HUDEP-2 (cell line): ENCODE measurements around the gene KRTAP10-7.
A peak's percentile ranks its signal among the peaks of the same experiment; 100 is the strongest.
"Not testable (repeated sequence)": the region's sequence is repeated elsewhere in the genome, so short reads cannot be mapped to it uniquely, and the experiment has no call there.

Source experiments
- DNase-seq, 76 experiments: peaks; one replicate each; lab custom pipeline; 2025; ENCODE audit not compliant: unreplicated experiment in 76 of 76; lab: John Stamatoyannopoulos, UW

The KRTAP10-7 gene

DNA sequence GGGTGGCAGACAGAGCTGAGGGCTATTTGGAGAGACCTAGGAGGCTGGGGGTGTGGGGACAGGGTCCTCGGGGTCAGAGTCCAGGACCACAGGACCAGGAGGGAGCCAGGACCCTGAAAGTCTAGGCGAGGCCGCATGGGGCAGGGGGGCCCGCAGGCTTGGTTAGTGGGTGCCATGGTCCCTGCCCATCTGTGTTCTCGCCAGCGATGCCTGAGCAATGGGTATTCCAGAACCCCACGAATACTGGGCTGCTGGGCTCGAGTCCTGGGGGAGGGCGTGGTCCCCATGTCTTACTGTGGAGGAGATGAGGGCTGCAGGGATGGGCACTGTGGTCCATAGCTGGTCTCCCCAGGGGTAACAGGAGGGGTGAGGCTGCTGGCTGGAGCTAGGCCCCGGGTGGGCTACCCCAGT, 10.1 kb upstream of the KRTAP10-7 start:
- no peak for DNase-seq

DNA sequence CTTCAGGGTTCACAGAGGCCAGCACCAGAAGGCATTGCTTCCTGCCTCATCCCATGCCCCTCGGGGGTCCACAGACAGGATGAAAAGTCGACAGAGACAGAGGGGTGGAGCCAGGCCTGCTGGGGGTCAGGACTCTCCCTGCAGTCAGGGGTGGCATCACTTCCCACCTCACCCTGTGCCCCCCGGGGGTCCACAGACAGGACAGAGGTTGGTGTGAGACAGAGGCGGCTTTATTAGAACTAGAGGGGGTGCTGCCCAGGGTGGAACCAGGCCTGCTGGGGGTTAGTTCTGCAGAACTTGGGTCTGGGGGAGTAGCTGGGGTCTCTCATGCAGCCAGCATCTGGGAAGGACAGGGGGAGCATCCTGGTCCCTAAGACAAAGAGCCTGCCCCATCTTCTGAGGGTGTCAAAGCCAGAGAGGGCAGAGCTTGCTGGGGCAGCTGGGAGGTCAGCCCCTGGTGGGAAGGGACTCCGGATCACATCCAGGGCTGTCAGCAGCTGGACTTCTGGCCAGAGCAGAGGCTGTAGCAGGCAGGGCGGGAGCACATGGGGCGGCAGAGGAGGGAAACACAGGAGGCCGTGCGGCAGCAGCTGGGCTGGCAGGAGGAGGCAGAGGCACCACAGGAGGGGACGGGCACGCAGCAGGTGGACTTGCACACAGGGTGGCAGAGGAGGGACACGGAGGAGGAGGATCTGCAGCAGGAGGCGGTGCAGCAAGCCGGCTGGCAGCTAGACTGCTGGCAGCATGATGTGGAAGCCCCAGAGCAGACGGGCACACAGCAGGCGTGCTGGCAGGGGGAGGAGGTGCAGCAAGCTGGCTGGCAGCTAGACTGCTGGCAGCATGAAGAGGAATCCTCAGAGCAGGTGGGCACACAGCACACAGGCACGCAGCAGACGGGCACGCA, 9.2 kb upstream of the KRTAP10-7 start:
- DNase-seq = not testable (repeated sequence)

DNA sequence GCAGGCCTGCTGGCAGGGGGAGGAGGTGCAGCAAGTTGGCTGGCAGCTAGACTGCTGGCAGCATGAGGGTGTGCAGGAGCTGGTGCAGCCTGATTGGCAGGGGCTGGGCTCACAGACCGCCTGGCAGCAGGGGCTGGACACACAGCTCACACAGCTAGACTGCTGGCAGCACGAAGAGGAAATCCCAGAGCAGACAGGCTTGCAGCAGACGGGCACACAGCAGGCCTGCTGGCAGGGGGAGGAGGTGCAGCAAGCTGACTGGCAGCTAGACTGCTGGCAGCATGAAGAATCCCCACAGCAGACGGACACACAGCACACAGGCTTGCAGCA, 8.6 kb upstream of the KRTAP10-7 start:
- DNase-seq = peak in 11 of 76 experiments; percentile 10 to 40 (median 22)

DNA sequence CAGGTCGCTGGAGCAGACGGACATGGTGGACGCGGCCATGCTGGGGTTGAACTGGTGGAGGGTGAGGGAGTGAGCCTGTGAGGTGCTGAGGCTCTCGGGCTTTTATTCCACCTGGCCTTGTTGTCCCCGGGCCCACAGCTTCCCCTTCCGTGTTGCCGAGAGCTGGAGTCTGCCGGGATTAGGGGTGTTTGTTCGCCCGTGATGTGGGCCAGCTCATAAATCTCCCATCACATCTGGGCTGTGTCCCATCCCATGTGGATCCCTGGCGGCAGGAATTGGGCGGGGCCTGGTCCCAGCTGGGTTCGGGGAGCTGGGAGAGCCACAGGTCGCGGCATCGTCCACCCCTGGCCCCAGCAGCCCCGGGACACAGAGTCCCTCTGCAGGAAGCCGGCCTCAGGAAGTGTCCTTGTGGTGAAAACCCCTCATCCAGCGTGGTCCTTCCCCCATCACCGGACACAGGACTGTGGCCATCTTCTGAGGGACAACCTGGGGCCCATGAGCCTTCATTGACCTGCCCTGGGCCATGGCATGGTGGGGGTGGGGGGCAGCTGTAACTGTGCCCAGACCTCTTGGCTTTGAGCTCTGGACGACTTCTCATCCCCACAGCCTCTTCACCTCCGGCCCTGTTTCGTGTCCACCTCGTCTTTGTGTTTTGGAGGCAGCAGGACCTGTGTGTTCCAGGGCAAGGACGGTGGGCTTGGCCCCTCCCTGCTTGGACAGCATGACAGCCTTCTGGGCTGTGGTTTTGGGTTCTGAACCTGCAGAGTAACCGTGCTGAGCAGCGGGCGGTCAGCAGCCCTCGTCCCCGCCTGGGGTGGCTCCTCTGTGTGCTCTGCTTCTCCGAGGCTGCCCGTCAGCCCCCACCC, 7.7 kb upstream of the KRTAP10-7 start, which contains the start of gene KRTAP10-6:
KRTAP10-6 (minus strand) TSS at position 60 of the 866 bp plus-strand sequence; CDS start at position 39, 21 bp downstream.
- no peak for DNase-seq

DNA sequence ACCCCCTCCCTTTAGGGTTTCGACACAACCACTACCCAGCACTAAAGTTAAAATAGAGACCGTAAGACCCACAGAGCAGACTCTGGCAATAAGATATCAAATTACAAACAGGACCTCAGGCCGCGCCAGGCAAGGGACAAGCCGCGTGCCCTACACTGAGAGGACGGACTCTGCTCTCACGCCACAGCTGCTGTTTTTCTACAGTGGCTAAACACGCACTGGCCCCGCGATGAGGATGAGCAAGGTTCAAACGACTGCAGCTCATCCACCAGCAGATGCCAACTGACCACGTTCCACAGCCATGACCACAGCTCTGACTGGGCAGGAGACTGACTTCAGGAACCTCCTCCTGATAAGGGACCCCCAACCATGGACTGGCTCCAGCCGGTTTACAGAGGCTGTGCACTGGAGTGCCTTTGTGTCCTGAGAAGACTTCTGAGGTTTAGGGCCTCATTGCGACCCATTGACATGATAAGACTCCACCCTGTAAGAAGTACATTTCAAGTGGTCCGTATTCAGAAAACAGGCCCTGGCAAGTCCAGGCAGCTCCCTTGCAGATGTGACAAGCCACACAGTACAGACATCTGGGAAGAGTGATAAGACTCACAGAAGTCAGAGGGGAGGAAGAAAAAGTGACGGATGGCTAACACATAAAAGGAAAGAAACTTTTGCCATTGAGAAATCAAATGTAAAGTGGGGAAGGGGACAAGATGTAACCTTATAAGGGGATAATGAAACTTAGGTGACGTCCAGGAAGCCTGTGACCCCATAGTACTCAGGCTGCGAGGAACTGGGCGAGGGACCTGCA, 6.6 kb upstream of the KRTAP10-7 start:
- peak in 75 of 76 experiments; percentile 51 to 100 (median 90) for DNase-seq

DNA sequence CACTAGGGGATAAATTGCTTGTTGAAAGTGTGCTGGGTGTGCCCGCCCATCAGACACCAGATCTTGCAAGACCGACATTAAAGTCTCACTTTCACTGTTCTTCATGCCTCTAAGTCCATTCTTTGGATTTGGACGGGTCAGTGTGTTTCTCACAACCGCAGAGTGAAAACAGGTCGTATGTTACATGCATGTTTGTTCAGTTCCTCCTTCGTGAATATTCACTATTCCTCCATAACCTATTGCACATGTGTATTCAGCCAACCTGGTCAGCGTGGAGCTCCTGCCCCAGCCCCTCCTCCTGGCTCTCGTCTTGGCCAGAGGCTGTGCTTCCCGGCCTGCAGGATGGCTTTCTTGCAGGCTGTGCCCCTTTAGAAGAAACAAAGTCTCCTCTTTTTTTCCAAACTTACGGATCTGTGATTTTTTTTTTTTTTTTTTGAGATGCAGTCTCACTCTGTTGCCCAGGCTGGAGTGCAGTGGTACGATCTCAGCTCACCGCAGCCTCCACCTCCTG, 5.9 kb upstream of the KRTAP10-7 start:
- peak in 49 of 76 experiments; percentile 19 to 88 (median 58) for DNase-seq

DNA sequence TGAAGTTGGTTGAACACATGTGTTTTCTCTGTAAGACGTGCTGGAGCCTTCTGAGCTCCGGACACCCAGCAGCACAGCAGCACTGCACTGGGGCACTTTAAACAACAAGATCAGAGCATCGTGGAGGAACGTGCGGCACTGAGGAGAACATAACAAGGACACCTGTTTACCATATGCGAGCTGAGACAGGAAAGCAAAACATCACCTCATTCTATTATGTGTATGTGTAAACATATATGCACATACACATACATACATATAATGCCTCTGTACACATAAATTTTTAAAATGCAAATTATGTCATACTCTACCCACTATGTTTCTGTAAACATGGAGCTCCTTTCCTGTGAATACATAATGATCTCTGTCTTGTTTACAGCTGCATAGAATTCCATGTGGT, 4.9 kb upstream of the KRTAP10-7 start:
- no peak for DNase-seq

DNA sequence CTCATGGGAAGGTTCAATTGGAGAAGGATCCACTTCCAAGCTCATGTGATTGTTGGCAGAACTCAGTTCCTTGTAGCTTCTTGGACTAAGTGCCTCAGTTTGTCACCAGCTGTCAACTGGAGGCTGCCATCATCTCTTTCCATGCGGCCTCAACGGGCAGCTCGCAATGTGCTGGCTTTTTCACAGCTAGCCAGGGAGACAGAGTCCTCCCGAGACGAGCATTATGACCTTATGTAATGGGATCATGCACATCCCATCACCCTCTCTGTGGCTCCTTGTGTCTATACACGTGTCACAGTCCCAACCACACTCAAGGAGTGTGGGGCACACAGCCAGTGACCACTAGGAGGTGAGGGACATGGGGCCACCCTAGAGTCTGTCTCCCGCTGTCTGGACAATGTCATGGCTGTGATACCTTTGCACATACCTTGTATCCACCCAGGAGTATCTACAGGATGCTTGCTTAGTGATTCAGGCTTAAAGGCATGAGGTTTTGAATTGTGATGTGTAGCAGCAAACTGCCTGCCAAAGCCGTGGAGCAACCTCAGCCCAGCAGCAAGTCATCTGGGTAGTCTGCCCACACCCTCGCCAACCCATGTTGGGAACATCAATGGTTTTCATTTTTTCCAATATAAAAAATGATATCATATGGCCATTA, 4.2 kb upstream of the KRTAP10-7 start:
- no peak for DNase-seq

DNA sequence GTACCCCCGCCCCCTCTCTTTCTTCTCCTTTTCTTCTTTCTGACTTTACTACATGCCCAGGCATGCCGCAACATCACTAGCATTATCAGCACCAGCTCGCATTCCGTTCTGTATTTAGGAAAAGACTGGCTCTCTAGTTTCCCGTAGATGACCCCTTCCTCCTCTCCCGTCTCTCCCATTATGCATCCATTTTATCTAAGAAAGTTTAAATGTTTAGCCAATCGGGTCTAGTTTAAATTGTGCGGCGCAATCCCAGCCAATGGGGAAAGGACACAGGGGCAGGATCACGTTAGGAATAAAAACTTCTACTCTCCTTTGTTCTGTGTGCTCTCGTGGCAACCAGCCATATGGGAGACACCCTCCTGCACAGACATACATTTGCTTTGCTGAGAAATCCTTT, 2.3 kb upstream of the KRTAP10-7 start:
- DNase-seq = no peak

DNA sequence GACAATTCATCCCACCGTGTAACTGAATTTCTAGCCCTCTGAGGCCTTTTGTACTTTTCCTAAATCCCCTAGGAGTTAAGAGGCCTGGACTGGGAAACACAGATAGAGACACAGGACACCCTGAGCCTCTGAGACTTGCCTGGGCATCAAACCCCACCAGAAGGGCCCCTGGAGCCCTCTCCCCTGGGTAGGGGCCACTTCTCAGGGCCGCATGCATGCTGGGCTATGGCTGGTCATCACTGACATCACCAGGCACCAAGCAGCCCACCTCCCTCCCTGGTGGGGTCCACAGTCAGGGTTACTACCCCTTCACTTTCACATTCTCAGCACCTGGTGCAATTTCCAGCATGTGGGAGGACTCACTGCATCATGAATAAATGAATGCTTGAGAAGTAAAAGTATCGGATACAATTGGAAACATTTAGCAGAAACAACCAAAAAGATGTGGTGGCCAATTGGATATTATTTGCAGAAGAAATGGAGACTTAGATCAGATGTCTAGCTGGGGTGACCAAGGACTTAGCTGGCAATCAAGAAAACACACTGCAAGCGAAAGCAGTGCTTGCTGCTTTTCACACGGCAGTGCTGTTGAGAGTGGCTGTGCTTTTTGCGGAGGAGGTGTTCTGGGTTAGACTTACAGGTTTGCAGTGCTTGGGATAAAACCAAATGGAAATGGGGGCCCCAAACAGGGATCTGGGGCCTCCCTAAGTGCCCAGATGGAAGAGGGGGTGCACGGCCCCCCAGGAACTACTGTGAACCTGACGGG, 950 bp upstream of the KRTAP10-7 start:
- DNase-seq = no peak

DNA sequence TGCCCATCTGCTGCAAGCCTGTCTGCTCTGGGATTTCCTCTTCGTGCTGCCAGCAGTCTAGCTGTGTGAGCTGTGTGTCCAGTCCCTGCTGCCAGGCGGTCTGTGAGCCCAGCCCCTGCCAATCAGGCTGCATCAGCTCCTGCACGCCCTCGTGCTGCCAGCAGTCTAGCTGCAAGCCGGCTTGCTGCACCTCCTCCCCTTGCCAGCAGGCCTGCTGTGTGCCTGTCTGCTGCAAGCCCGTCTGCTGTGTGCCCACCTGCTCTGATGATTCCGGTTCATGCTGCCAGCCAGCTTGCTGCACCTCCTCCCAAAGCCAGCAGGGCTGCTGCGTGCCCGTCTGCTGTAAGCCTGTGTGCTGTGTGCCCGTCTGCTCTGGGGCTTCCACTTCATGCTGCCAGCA, 694 bp downstream of the KRTAP10-7 start:
- peak in 8 of 76 experiments; percentile 10 to 42 (median 21) for DNase-seq

DNA sequence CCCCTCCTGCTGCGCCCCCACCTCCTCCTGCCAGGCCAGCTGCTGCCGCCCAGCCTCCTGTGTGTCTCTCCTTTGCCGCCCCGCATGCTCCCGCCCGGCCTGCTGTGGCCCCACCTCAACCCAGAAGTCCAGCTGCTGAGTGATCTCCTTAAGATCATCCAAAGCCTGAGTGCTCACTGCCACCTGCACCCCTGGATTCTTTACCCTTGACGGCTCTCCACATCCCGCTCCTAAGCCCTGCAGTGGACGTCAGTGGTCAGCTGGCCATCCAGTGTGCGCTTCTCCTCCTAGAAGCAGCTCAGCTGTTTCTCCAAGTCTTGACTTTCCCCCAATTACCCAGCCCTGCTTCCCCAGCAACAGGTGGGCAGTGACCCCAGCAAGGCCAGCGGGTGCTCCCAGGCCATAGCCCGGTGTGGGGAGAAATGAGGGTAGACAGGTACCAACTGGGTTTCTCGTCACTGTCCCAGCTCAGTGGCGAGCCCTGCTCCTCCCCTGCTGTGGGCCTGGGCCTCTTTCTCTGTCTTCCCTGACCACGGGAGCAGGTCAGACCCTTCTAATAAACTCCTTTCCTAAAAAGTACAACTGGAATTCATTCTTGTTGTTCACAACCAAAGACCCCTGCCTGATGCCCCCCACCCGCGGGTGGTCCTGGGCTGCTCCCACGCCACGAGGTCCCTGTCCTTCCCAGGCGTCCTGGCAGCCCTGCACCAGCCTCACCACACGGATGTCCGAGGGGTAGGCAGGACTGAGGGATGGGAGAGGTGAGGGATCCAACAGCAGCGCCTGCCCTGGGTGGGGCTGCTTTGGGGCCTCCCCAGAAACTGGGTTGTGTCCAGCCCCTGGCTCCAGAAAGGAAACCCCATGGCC, 1.4 kb downstream of the KRTAP10-7 start:
- no peak for DNase-seq

DNA sequence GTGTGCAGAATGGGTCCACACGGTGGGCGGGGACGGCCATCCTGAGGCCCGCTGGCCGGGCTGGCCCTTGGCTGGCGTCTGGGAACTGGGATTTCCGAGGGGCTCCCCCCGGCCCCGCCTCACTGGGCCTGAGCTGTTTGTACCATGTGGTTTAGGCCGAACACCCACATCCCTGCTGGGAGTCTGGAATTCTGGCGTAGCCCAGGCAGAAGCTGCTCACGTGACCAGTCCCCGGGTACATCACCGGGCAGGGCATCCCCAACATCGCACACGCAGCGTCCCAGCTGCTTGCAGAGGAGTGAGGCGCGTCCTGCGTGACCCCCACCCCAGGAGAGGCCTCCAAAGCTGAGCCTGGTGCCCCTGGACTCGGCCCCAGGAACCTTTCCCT, 2.1 kb downstream of the KRTAP10-7 start:
- DNase-seq = no peak

DNA sequence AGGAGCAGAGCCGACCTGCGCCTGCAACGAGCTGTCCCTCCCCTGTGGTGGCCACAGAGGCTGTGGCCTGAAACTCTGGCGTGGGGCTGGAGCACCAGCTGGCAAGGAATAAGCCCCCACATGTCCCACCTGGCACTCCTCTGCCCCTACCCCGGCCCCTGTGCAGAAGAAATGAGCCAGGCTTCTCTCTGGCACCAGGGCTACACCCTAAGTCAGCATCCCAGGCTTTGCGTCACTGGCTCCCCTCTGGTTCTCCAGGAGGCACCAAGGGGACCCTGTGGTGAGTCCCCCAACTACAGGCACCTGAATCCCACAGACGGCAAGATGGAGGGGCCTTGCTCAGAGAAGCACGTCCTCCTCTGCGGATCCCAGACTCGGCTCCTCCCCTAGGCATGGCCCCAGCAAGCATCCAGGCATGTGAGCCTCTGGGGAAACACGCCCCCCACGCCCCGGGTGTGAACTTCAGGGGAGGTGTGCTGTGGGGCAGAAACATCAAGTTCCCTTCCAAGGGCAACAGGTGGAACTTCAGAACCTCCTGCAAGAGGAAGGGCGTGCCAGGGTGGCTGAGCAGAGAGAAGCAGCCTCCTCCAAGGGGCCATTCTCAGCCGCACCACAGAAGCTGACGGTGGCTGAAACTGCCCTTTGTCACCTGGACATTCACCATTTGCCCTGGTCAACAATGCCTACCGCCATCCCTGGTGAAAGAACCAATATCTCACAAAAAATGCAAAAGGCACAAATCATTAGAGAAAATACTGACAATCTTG, 2.9 kb downstream of the KRTAP10-7 start:
- DNase-seq = no peak

DNA sequence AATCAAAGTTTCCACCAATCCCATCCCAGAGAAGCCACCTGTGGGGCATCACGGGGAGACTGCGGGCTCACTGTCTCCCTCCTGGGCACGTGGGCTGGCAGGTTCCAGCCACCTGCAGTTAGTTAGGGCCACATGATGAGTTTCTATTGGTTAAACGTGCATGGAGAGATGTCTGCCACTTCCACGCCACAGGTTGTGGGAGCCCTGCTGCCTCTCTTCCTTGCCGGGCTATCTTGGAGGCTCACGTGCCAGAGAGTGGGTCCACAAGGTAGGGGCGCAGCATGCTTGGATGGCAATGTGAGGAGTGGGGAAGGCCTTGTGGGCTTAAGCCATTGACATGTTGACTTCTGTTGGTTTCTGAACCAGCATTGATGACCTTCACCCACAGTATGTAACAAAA, 3.5 kb downstream of the KRTAP10-7 start:
- no peak for DNase-seq

DNA sequence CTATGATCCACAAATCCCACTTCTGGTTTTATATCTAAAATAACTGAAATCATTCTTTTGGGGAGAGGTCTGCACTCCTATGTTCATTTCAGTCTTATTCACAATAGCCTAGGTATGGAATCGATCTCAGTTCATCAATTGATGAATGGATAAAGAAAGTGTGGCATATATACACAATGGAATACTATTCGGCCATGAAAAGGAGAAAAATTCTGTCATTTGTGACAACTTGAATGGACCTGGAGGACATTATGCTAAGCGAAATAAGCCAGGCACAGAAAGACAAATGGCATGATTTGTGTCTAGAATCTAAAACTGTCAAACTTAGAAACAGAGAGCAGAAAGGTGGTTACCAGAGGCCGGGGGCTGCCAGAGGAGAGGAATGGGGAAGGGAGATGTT, 6.1 kb downstream of the KRTAP10-7 start:
- no peak for DNase-seq

DNA sequence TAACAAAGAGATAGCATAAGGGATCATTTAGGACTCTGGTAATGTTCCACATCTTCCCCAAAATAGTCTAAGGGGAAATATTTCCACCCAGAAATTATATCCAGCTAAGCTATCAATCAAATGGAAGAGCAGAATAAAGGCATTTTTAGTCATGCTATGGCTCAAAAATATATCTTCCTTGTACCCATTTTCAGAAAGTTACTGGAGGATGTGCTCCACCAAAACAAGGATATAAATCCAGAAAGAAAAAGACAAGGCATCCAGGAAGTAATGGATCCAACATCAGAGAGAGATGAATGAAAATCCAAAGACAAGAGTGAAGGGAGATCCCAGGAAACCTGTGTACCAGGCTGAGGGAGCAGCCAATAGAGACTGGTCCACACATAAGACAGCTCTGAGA, 8.8 kb downstream of the KRTAP10-7 start:
- DNase-seq = no peak
